ENCODE results near the gene ANAPC5.
"Not testable (repeated sequence)": the region's sequence is repeated elsewhere in the genome, so short reads cannot be mapped to it uniquely, and the experiment has no call there.

Gene ANAPC5, protein sequence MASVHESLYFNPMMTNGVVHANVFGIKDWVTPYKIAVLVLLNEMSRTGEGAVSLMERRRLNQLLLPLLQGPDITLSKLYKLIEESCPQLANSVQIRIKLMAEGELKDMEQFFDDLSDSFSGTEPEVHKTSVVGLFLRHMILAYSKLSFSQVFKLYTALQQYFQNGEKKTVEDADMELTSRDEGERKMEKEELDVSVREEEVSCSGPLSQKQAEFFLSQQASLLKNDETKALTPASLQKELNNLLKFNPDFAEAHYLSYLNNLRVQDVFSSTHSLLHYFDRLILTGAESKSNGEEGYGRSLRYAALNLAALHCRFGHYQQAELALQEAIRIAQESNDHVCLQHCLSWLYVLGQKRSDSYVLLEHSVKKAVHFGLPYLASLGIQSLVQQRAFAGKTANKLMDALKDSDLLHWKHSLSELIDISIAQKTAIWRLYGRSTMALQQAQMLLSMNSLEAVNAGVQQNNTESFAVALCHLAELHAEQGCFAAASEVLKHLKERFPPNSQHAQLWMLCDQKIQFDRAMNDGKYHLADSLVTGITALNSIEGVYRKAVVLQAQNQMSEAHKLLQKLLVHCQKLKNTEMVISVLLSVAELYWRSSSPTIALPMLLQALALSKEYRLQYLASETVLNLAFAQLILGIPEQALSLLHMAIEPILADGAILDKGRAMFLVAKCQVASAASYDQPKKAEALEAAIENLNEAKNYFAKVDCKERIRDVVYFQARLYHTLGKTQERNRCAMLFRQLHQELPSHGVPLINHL

DNA sequence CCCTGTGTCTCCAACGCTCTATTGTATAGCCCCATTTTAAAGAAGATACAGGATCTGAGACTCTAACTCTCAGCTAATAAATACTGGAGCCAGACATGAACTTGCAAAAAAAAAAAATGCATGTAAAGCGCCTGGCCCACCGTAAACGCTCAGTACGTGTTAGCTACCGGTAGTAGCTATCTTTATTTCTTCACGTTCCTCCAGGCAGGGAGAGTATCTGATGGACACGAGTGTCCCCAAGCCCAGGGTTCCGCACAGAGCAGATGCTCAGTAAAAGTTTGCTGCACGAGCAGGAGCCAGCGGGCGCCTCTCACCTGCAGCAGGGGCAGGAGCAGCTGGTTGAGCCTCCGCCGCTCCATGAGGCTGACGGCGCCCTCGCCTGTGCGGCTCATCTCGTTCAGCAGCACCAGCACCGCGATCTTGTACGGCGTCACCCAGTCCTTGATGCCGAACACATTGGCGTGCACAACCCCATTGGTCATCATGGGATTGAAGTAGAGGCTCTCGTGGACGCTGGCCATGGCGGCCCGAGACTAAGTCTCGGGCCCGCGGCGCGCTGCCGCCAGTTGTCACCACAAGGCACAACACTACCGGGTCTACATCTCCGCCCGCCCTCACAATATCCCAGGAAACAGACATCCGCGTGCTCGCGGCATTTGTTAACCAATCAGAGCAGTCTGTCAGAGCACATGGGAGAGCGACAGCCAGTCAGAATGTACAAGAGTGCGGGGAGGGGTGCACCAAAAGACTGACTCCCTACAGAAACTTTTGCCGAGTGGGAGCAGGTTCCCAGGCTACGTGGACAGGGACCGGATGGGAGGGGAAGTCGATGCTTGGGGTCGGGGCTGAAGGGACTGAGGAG is at the start of gene ANAPC5:
Gene ANAPC5 (minus strand): TSS at position 592 of the 862 bp plus-strand sequence. CDS start 71 bp downstream, at position 521.
- peak; percentile 72 to 80 (median 78) for DNase-seq (ENCODE audit: low read depth in 3 of 3, low spot score in 1 of 3)

DNA sequence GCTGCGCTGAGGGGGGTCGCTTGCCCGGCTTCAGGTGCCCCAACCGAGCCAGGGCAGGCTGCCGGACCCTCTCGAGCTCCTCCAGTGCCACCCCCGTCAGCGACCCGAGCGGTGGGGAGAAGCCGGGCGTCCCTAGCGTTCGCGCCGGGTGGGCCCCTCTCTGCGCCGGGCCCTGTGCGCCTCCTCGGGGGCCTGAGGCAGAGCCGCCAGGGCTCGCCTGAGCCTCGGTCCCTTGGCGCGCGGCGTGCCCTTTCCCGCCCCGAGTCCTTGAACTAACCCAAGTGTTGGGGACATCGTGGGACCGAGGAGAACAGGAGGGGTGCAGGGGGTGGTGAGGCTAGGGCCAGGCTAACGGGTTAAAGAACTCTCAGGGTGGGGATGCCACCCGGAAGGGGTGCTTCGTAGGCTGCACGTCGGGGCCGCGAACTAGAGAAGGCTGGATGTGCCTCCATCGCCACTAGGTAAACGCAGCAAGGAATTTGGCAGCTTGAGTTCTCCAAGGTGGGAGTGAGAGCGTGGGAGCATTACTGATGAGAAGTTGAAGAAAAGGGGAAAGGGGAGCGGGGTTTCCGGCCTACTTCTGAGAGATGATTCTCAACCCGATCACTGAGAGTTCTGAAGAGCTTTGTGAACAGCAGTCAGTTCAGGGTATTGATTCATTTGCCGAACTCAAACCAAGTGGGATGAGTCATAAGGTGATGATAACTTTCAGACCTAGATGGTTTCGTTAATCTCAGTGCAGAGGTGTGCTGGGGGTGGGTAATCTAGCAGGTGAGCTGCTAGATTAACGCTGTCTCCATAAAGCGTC is 48.3 kb upstream of the ANAPC5 start:
- DNase-seq (ENCODE audit: low read depth in 3 of 3, low spot score in 1 of 3): peak; percentile 11 to 46 (median 21)

DNA sequence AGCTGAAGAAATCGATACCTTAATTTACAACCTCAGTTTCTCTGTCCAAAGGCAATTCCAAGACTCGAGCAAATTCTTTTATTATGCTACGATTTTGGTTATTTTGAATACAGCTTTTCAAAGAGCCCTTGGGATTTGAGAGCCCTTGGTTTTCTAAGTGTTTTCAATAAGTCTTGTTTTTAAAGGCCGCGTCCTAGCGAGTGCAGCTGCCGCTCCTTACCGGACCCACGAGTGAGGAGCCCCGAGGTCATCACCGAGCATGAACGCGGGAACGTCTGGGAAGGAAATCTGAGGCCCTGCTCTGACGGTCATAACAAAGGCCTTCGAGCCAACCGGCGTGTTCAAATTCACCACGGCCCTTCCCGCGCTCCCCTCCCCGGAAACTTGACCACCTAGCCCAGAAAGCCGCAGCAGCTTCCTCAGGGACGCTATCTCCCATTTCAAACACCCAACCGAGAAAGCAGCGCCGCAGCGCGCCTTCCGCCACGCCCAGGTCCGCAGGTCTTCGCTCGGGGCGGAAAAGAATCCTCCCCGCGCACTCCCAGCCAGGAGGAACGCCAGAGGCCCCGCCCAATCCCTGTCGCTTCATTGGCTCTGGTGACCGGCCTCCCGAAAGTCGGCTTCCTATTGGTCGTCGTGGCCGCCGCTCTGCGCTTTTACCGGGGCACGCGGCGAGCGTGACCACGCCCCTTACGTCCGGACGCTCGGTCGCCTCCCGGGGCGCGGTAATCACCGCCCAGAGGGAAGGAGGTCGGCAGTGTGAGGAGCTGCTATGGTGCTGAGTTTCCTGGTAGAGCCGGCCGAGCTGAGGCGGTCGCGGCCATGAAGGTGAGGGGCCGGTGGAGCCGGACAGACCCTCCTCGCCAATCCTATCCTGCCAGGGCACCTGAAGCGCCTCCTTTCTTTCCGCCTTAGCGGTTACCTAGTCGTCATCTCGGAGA is 47.5 kb upstream of the ANAPC5 start, which contains the start of gene RNF34:
Gene RNF34 (plus strand): TSS at position 728 of the 941 bp plus-strand sequence. CDS start 95 bp downstream, at position 823.
- peak; percentile 93 to 95 (median 94) for DNase-seq (ENCODE audit: low read depth in 3 of 3, low spot score in 1 of 3)

DNA sequence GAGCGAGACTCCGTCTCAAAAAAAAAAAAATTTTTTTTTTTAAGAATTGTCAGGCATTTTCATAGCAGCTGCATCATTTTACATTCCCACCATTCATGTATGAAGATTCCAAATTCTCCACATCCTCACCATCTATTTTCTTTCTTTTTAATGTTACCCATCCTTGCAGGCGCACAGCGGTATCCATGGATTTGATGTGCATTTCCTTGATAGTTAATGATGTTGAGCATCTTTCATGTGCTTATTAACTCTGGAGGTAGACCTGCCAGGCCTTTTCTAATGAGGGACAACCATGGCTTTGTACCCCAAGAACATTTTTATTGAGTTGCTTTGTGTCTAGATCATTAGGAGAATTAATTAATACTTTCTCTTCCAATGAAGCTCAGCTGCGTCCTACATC is 46.1 kb upstream of the ANAPC5 start:
- DNase-seq (ENCODE audit: low read depth in 3 of 3, low spot score in 1 of 3): no peak

DNA sequence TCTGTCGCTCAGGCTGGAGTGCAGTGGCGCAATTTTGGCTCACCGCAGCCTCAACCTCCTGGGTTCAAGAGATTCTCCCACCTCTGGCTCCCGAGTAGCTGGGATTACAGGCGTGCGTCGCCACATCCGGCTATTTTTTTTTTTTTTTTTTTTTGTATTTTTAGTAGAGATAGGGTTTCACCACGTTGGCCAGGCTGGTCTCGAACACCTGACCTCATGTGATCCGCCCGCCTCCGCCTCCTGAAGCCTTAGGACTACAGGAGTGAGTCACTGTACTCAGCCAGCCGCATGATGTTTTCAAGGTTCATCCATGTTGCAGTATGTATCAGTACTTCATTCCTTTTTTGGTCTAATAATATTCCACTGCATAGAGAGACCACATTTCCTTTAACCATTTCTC is 45.3 kb upstream of the ANAPC5 start:
- no peak for DNase-seq (ENCODE audit: low read depth in 3 of 3, low spot score in 1 of 3)

DNA sequence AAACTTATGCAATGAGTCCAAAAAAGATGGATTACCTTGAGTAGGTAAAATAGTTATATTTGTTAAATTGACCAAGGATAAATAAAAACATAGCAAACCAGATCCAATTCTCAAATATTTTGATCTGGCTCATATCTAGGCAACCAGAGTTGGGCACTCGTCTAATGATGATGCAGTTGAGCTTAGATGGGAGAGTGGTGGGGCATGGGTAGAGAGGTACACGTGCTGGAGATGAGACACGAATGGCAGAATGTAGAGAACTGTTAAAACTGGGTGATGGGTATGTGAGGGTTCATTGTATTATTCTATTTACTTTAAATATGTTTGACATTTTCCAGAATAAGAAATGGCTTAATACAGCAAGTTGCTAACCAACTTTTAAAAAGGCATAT is 40.1 kb upstream of the ANAPC5 start:
- no peak for DNase-seq (ENCODE audit: low read depth in 3 of 3, low spot score in 1 of 3)

DNA sequence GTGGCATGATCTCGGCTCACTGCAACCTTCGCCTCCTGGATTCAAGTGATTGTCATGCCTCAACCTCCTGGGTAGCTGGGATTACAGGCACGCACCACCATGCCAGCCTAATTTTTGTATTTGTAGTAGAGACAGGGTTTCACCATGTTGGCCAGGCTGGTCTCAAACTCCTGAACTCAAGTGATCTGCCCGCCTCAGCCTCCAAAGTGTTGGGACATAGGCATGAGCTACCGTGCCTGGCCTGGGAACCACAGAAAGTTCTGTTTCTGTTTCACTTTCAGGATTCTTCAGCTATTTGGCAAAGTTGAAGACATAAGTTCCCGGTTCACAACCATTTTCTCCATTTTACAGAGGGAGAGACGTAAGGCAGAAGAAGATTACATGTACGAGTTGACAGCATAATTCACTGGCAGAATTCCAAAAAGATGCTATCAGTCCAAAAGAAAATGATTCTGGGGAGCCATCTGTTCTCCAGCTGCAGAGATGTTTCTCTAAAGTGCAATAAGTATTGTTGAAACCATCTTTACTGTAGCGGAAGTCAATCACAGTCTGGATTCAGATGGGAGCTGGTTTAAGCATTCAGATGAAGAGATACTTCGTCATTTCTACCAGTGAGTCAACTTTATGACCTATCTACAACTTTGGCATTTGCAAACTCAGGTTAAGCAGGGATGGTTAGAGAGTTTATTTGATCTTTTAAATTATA is 39.6 kb upstream of the ANAPC5 start:
- no peak for DNase-seq (ENCODE audit: low read depth in 3 of 3, low spot score in 1 of 3)

DNA sequence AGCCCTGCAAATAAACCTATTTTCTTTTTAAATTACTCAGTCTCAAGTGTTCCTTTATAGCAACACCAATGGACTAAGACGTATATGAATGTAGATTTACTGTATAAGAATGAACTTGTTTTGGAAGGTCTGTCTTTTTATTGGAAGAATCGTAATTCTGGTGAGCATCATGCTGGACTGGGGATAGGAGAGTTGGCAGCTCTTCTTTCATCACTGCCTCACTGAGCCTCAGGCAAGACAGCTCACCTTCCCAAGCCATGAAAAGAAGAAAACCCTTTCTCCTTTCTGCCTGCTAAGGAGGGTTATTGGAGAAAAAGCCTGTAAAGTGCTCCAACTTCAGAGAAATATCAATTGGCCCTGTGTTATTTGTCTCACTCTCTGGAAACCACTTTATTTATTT is 38.6 kb upstream of the ANAPC5 start:
- no peak for DNase-seq (ENCODE audit: low read depth in 3 of 3, low spot score in 1 of 3)

DNA sequence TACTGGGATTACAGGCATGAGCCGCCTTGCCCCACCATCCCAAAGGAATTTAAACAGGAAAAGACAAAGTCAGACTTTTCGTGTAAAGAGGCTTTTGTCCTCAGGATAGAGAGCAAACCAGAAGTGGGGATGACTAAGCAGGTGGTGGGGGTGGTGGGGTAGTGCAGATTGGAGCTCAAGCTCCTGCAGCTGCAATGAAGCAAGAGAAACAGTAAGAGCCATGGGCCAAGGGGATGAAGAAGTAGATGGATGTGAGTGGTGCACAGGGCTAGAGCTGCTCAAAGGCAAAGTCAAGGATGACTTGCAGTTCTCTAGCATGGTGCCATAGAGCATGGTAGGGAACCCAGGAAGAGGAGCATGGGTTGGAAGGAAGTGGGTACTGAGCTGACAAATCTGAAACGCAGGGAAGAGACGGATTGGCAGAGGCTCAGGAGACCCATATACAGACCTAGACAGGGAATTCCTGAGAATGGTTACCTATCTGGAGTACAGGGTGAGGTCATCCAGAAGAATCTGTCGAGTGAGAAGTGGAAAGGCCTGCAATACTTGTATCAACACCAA is 36.3 kb upstream of the ANAPC5 start:
- DNase-seq (ENCODE audit: low read depth in 3 of 3, low spot score in 1 of 3): no peak

DNA sequence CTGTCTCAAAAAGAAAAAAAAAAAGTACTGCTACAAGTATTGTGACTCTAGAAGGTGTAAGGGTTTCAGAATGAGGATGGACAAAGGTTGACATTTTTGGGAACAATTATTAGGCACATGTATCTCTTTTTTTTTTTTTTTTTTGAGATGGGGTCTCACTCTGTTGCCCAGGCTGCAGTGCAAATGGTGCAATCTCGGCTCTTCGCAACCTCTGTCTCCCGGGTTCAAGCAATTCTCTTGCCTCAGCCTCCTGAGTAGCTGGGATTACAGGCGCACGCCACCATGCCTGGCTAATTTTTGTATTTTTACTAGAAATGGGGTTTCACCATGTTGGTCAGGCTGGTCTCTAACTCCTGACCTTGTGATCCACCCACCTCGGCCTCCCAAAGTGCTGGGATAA is 32.7 kb upstream of the ANAPC5 start:
- not testable (repeated sequence) for DNase-seq (ENCODE audit: low read depth in 3 of 3, low spot score in 1 of 3)

DNA sequence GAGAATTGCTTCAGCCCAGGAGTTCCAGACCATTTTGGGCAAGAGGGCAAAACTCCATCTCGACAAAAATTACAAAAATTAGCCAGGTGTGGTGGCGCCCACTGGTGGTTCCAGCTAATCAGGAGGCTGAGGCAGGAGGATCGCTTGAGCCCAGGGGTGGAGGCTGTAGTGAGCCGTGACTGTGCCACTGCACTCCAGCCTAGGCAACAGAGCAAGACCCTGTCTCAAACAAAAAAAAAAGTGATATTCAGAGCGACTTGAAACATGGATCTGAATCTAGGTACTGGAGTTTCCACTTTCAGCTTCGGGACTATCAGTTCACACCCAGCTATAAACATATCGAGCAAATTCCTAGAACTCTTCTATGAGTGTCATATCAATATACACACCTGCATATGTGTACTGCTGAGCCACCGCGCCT is 31.4 kb upstream of the ANAPC5 start:
- no peak for DNase-seq (ENCODE audit: low read depth in 3 of 3, low spot score in 1 of 3)

DNA sequence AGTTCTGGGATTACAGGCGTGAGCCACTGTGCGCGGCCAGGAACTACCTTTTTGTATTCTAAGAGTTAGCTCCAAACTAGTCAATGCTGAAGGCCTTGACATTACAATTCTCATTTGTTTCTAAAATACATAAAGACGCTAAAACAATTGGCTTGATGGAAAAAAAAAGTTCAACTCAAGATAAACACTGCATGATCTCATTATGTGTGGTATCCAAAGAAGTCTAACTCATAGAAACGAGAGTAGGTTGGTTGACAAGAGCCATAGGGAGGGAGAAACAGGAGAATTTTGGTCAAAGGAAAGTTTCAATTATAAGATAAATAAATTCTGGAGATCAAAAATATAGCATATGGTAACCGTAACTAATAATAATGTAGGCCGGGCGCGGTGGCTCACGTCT is 27.7 kb upstream of the ANAPC5 start:
- DNase-seq (ENCODE audit: low read depth in 3 of 3, low spot score in 1 of 3): no peak

DNA sequence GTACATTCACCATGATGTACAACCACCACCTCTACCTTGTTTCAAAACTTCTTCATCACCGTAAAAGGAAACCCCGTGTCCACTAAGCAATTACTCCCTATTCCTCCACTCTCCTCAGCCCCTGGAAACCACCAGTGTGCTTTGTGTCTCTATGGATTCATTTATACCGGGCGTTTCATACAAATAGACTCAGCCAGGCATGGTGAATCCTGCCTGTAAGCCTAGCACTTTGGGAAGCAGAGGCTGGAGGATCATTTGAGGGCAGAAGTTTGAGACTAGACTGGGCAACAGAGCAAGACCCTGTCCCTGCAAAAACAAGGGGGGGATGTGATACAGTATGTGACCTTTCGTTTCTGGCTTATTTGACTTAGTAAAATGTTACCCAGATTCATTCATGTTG is 26.5 kb upstream of the ANAPC5 start:
- no peak for DNase-seq (ENCODE audit: low read depth in 3 of 3, low spot score in 1 of 3)

DNA sequence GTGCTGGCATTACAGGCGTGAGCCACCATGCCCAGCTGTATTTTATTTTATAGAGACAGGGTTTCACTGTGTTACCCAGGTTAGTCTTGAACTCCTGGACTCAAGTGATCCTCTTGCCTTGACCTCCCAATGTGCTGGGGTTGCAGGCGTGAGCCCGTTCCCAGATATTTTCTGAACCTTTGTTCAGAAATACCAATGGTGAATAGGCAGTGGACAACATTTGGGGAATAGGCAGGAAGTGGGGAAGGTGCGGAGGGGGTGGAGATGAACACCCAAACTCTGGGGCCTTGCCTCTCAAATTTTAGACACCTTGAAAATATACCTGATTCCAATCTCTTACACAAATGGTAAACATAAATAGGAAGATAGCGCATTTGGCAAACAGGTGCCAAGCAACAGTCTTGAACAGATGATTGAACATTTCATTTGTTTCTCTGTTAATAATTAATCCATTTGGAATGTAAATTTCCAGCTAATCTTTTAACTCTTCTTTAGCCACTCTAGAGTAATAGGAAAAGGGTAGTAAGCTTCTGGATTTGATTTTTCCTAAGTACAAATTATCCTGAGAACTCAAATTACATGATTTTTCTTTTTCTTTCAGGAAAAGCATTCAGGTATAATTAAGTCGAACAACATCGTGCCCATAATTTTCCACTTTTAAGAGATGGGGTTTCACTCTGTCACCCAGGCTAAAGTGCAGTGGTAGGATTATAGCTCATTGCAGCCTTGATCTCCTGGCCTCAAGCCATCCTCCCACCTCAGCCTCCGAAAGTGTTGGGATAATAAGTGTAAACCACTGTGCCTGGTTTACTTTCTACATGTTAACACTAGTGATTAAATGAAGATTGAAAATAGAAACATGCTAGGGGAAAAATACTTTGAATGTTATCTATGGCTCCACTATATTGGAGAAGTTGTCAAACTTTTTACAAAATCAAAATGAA is 24.8 kb upstream of the ANAPC5 start:
- DNase-seq (ENCODE audit: low read depth in 3 of 3, low spot score in 1 of 3): no peak

DNA sequence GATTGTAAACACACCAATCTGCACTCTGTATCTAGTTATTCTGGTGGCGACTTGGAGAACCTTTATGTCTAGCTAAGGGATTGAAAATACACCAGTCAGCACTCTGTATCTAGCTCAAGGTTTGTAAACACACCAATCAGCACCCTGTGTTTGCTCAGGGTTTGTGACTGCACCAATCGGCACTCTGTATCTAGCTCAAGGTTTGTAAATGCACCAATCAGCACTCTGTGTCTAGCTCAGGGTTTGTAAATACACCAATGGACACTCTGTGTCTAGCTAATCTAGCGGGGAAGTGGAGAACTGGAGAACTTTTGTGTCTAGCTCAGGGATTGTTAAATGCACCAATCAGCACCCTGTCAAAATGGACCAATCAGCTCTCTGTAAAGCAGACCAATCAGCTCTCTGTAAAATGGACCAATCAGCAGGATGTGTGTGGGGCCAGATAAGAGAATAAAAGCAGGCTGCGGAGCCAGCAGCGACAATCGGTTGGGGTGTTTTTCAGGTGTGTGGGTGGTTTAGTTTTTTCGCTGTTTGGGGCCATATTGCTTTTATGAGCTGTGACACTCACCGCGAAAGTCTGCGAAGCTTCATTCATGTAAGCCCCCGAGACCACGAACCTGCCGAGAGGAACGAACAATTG is 22.9 kb upstream of the ANAPC5 start:
- not testable (repeated sequence) for DNase-seq (ENCODE audit: low read depth in 3 of 3, low spot score in 1 of 3)

DNA sequence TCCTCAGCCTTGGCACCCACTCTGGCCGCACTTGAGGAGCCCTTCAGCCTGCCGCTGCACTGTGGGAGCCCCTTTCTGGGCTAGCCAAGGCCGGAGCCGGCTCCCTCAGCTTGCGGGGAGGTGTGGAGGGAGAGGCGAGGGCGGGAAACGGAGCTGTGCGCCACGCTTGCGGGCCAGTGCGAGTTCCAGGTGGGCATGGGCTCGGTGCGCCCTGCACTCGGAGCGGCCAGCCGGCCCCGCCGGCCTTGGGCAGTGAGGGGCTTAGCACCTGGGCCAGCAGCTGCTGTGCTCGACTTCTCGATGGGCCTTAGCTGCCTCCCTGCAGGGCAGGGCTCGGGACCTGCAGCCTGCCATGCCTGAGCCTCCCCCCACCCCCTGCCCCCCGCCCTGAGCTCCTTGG is 22.1 kb upstream of the ANAPC5 start:
- not testable (repeated sequence) for DNase-seq (ENCODE audit: low read depth in 3 of 3, low spot score in 1 of 3)

DNA sequence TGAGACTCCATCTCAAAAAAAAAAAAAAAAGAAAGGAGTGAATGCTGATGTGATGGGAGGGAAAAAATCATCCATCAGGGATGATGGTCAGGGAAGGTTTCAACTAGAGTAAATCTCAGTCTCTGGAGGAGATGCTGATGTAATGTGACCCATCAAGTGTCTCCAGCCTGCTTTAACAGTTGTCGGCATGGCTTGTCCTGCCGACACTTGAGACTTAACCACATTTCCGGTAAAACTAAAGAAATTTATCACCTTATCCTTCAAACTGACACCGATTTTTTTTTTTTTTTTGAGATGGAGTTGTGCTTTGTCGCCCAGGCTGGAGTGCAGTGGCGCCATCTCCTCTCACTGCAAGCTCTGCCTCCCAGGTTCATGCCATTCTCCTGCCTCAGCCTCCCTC is 21.5 kb upstream of the ANAPC5 start:
- no peak for DNase-seq (ENCODE audit: low read depth in 3 of 3, low spot score in 1 of 3)
